HK-2 (cell line): ENCODE data around the gene PACS2.

ENCODE experiments used
- DNase-seq: peaks from one replicate; pipeline ENCODE4 v3.0.0-alpha.2; 2018; ENCODE audit not compliant: unreplicated experiment

PACS2 gene

GRCh38 chr14:105368426-105368825, 53.9 kb downstream of the PACS2 start:
- no peak for DNase-seq

- no peak for DNase-seq
Measured at GRCh38 chr14:105368910-105369652, 54.5 kb downstream of the PACS2 start.

- DNase-seq, result no peak
Measured at GRCh38 chr14:105369653-105370040, 55.1 kb downstream of the PACS2 start.

- no peak for DNase-seq
Measured at GRCh38 chr14:105374389-105374788, 59.8 kb downstream of the PACS2 start.

GRCh38 chr14:105375635-105376057, 61.1 kb downstream of the PACS2 start:
- no peak for DNase-seq

- DNase-seq, result no peak
Measured at GRCh38 chr14:105376521-105377440, 62.2 kb downstream of the PACS2 start.

- no peak for DNase-seq
Measured at GRCh38 chr14:105377555-105378182, 63.1 kb downstream of the PACS2 start.

GRCh38 chr14:105378199-105378598, 63.7 kb downstream of the PACS2 start:
- no peak for DNase-seq

GRCh38 chr14:105378873-105379685, 64.5 kb downstream of the PACS2 start:
- DNase-seq, result no peak

- no peak for DNase-seq
Measured at GRCh38 chr14:105379946-105380345, 65.4 kb downstream of the PACS2 start.

- DNase-seq, result no peak
Measured at GRCh38 chr14:105380756-105381155, 66.2 kb downstream of the PACS2 start.

- DNase-seq, result no peak
Measured at GRCh38 chr14:105381446-105382342, 67.1 kb downstream of the PACS2 start.

- DNase-seq, result no peak
Measured at GRCh38 chr14:105382343-105383082, 68.0 kb downstream of the PACS2 start.

GRCh38 chr14:105383083-105383730, 68.7 kb downstream of the PACS2 start:
- DNase-seq, result no peak

- no peak for DNase-seq
Measured at GRCh38 chr14:105384041-105384557, 69.6 kb downstream of the PACS2 start.

- no peak for DNase-seq
Measured at GRCh38 chr14:105384605-105385321, 70.2 kb downstream of the PACS2 start.

- DNase-seq, result no peak
Measured at GRCh38 chr14:105385322-105385637, 70.7 kb downstream of the PACS2 start.

GRCh38 chr14:105385698-105386365, 71.3 kb downstream of the PACS2 start:
- DNase-seq, result no peak
